Muscle of leg (tissue), 11 donors: ENCODE data around the gene ASPM. TPM values are rescaled to one million over a fixed set of nuclear protein-coding genes. Genes with fewer than 3 reads are reported as not detected.
"Not testable (repeated sequence)": the region's sequence is repeated elsewhere in the genome, so short reads cannot be mapped to it uniquely, and the experiment has no call there.

ENCODE experiments used
- DNase-seq: peaks from one replicate; pipeline ENCODE4 v3.0.0; 2013
- H3K27ac ChIP-seq: one replicate; pipeline ENCODE4 v1.5.1; 2013; ENCODE audit warnings: mild to moderate bottlenecking, low read length, control low read depth
- H3K27me3 ChIP-seq: one replicate; pipeline ENCODE4 v1.6.1; 2013; ENCODE audit warnings: low read length; ENCODE audit not compliant: control insufficient read depth, insufficient read depth
- H3K36me3 ChIP-seq: one replicate; pipeline ENCODE4 v1.6.1; 2013; ENCODE audit warnings: low read length; ENCODE audit not compliant: control insufficient read depth, insufficient read depth
- H3K4me1 ChIP-seq: one replicate; pipeline ENCODE4 v1.6.1; 2013; ENCODE audit warnings: low read length; ENCODE audit not compliant: control insufficient read depth, insufficient read depth
- H3K4me3 ChIP-seq: one replicate; pipeline ENCODE4 v1.5.1; 2013; ENCODE audit warnings: low read length, control low read depth
- H3K9me3 ChIP-seq: replicated peaks from 2 replicates; pipeline ENCODE4 v1.6.1; 2013; ENCODE audit warnings: low read depth, low read length; ENCODE audit not compliant: control insufficient read depth
- WGBS: methylation state at CpG from one replicate; pipeline ENCODE4 v1.1.5; 2013; ENCODE audit warnings: missing lambda C conversion rate; ENCODE audit not compliant: insufficient coverage; 5-methylcytosine and 5-hydroxymethylcytosine counted together
- polyA plus RNA-seq, 8 donors: library from polyadenylated mRNA; unstranded; fragments of 120-200 nt; gene quantifications; one replicate each; pipeline versions ENCODE4 v1.2.1 to v1.2.3, GENCODE V29; 2013; ENCODE audit warnings: inconsistent platforms in 1 of 8, low replicate concordance in 1 of 8; ENCODE audit not compliant: insufficient read length in 8 of 8, insufficient read depth in 1 of 8
- total RNA-seq: library from RNA; stranded (reverse); fragments of 120-200 nt; gene quantifications from one replicate; pipeline ENCODE4 v1.2.4, GENCODE V29; 2013

Gene ASPM
- total and polyA plus RNA-seq, 9 donors = 8.5 to 18.3 (median 13.8) TPM

- no peak for DNase-seq
- Histone ChIP-seq H3K36me3 (no peaks in the 10 kb centered on the region), H3K4me3 (no peak overlapping the region), H3K27me3 (no peaks in the 10 kb centered on the region), H3K4me1 (no peaks in the 10 kb centered on the region), H3K9me3 (no peaks in the 10 kb centered on the region), H3K27ac (no peak overlapping the region)
- 100% methylated on average over 1 of the region's 2 CpGs for WGBS
These were observed 83.3 kb downstream of the ASPM start for GRCh38 chr1:197063212-197063611.

GRCh38 chr1:197062692-197063091 is 83.8 kb downstream of the ASPM start:
- no peaks in the 10 kb centered on the region for H3K36me3 ChIP-seq
- H3K4me1 ChIP-seq = no peaks in the 10 kb centered on the region
- H3K27ac ChIP-seq = no peak overlapping the region
- H3K9me3 ChIP-seq = no peaks in the 10 kb centered on the region
- no peak for DNase-seq
- H3K27me3 ChIP-seq = no peaks in the 10 kb centered on the region
- WGBS = no CpG with 5 or more reads among the region's 2 CpGs
- H3K4me3 ChIP-seq = no peak overlapping the region

GRCh38 chr1:197049100-197049499 is 97.4 kb downstream of the ASPM start:
- H3K36me3 ChIP-seq = no peaks in the 10 kb centered on the region
- H3K4me3 ChIP-seq = no peak overlapping the region
- no peaks in the 10 kb centered on the region for H3K27me3 ChIP-seq
- H3K27ac ChIP-seq = no peak overlapping the region
- DNase-seq = no peak
- H3K9me3 ChIP-seq = no peaks in the 10 kb centered on the region
- H3K4me1 ChIP-seq = no peaks in the 10 kb centered on the region

GRCh38 chr1:197042676-197043341 is 103.7 kb downstream of the ASPM start:
- Histone ChIP-seq H3K4me3 (no peak overlapping the region), H3K4me1 (no peaks in the 10 kb centered on the region), H3K27ac (no peak overlapping the region), H3K27me3 (no peaks in the 10 kb centered on the region), H3K9me3 (no peaks in the 10 kb centered on the region), H3K36me3 (no peaks in the 10 kb centered on the region)
- WGBS = 83% methylated on average over 1 of the region's 4 CpGs
- no peak for DNase-seq

- H3K36me3 ChIP-seq = no peaks in the 10 kb centered on the region
- H3K4me3 ChIP-seq = no peak overlapping the region
- no peaks in the 10 kb centered on the region for H3K4me1 ChIP-seq
- no peaks in the 10 kb centered on the region for H3K27me3 ChIP-seq
- no peak for DNase-seq
- no peaks in the 10 kb centered on the region for H3K9me3 ChIP-seq
- 55% methylated on average over 2 of the region's 7 CpGs for WGBS
- no peak overlapping the region for H3K27ac ChIP-seq
These were observed 104.7 kb downstream of the ASPM start for GRCh38 chr1:197041486-197042353.

GRCh38 chr1:197036861-197037260 is 109.6 kb downstream of the ASPM start:
- Histone ChIP-seq H3K36me3 (no peaks in the 10 kb centered on the region), H3K27me3 (no peaks in the 10 kb centered on the region), H3K4me1 (no peaks in the 10 kb centered on the region), H3K4me3 (no peak overlapping the region), H3K9me3 (no peaks in the 10 kb centered on the region), H3K27ac (no peak overlapping the region)
- DNase-seq = no peak
- WGBS = 100% methylated on average over 1 of the region's 3 CpGs

- not testable (repeated sequence) for H3K4me1 ChIP-seq, H3K27me3 ChIP-seq, H3K4me3 ChIP-seq, H3K9me3 ChIP-seq, H3K27ac ChIP-seq, DNase-seq, H3K36me3 ChIP-seq
- WGBS = 82% methylated on average over 3 of the region's 6 CpGs
These were observed 111.7 kb downstream of the ASPM start for GRCh38 chr1:197034631-197035339.

Other genes starting within 250 kb of the ASPM start
- gene CFHR2, start 202.9 kb downstream of the ASPM start, total RNA-seq = not detected
- under 1 TPM in 1 of 8 donors, not detected in 7; 0.54 TPM for gene CFHR2, start 202.9 kb downstream of the ASPM start, polyA plus RNA-seq
- gene CFHR5, start 169.1 kb downstream of the ASPM start, total RNA-seq = under 0.01 TPM
- gene CFHR5, start 169.1 kb downstream of the ASPM start, polyA plus RNA-seq = under 1 TPM in 1 of 8 donors, not detected in 7; 0.04 TPM
- not detected for gene F13B, start 79.4 kb downstream of the ASPM start, total RNA-seq
- gene F13B, start 79.4 kb downstream of the ASPM start, polyA plus RNA-seq = under 1 TPM in 3 of 8 donors, not detected in 5; 0.26 to 0.49 (median 0.43) TPM
- 12.8 TPM for gene ZBTB41, start 54.6 kb upstream of the ASPM start, total RNA-seq
- gene ZBTB41, start 54.6 kb upstream of the ASPM start, polyA plus RNA-seq = 10 to 100 TPM in 3 of 8 donors, 1 to 10 TPM in 5; 6.5 to 12.3 (median 10.0) TPM
- gene CRB1, start 121.6 kb upstream of the ASPM start, total RNA-seq = 0.44 TPM
- under 1 TPM; 0.14 to 0.54 (median 0.30) TPM for gene CRB1, start 121.6 kb upstream of the ASPM start, polyA plus RNA-seq